ENCODE measurements around the gene DFFA.
"Not testable (repeated sequence)": the region's sequence is repeated elsewhere in the genome, so short reads cannot be mapped to it uniquely, and the experiment has no call there.

Gene DFFA

DNA sequence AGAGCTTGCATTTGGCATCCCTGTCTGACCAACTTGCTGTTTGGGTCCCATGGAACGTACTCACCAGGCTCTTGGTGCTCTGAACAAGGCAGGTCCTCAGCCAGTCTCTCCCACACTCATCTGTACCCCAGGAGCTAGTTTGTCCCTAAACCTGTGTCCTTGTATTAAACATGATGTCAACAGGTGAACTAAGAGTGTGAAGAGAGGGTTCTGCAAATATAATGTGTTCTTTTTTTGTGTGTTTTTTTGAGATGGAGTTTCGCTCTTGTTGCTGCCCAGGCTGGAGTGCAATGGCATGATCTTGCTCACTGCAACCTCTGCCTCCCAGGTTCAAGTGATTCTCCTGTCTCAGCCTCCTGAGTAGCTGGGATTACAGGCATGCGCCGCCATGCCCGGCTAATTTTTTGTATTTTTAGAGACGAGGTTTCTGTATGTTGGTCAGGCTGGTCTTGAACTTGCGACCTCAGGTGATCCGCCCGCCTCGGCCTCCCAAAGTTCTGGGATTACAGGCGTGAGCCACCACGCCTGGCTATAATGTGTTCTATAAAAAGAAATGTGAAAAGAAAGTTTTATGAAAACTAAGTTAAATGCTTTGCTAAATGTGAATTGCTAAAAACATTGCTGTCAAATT is 33.8 kb upstream of the DFFA start:
- not testable (repeated sequence) for DNase-seq

- no peak for DNase-seq
Measured at GRCh38 chr1:10504249-10504648, 31.9 kb upstream of the DFFA start.

DNA sequence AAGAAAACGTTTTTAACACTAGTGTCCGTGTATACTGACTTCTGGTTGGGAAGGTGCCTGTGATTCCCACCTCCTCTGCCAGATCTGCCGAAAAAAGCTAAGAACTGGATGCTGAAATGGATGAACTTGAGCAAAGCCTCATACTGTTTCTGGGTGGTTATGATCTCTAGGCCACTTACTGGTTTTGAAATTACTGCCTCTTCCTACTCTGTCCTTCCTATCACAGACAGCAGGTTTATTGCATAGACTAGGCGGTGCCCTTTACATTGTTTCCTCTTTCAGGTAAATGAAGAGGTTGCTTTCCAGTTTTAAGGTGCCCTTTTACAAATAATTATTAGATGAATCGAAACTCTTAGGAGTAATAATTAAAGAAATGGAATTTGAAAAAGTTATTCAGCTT is 29.9 kb upstream of the DFFA start:
- peak in 1 of 5 donors; percentile 62 for DNase-seq

DNA sequence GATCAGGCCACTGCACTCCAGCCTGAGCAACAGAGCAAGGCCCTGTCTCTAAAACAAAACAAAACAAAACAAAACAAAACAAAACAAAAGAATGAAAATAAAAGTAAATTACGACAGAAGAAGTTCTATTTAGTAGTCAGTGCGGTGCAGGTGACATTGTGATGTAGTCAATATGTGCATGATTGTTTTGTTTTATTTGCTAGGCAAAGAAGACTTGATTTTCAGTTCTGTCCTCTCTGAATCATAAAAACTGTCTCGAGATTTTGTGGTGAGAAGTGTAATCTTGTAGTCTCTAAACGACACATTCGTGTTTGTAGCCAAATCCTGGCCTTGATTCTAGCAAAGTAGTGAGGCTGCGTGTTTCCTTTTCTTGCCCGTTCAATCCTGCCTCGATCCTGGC is 25.9 kb upstream of the DFFA start:
- DNase-seq, result peak in 1 of 5 donors; percentile 42

DNA sequence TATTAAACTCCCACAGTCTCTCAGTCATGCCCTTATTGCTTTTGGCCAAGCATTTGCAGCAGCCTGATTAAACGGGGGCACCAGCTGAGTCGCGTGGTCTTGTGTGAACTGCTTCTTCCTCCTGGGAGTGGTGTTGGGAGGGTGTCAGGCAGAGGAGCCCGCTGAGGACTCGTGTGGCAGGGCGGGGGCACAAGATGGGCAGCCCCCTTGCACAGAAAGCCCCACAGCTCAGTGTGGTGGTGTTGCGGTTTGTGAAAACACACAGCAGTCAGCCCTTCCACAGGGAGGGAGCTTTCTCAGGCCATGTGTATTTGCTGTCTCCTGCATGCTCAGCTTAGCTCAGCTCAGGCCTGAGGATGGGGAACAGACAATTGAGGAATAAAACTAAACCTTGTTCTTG is 24.8 kb upstream of the DFFA start:
- DNase-seq, result no peak

DNA sequence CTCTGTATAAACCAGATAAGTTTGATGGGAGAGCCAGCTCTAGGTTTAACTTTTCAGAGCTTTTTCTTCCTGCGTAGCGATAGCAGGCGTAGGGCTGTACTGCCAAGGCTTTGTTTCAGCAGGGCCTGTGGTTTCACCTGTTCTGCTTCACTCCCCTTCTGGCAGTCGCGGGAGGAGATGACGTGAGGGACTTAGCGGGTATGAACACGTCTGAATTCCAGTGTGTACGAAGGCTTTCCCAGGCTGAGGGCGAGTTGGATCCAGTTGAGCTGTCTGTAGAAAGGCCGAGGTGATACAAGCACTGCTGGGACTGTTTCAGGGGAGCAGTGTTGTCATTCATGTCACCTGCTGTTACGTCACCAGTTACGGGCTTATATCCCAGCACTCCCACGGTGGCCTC is 23.6 kb upstream of the DFFA start:
- DNase-seq, result peak in 1 of 5 donors; percentile 24

- DNase-seq, result no peak
Measured at GRCh38 chr1:10495475-10495817, 23.1 kb upstream of the DFFA start.

- peak; percentile 42 to 92 (median 63) for DNase-seq
Measured at GRCh38 chr1:10494754-10495474, 22.6 kb upstream of the DFFA start.

GRCh38 chr1:10494418-10494753 is 22.1 kb upstream of the DFFA start:
- no peak for DNase-seq

- DNase-seq, result no peak
Measured at GRCh38 chr1:10490286-10490970, 18.1 kb upstream of the DFFA start.

DNA sequence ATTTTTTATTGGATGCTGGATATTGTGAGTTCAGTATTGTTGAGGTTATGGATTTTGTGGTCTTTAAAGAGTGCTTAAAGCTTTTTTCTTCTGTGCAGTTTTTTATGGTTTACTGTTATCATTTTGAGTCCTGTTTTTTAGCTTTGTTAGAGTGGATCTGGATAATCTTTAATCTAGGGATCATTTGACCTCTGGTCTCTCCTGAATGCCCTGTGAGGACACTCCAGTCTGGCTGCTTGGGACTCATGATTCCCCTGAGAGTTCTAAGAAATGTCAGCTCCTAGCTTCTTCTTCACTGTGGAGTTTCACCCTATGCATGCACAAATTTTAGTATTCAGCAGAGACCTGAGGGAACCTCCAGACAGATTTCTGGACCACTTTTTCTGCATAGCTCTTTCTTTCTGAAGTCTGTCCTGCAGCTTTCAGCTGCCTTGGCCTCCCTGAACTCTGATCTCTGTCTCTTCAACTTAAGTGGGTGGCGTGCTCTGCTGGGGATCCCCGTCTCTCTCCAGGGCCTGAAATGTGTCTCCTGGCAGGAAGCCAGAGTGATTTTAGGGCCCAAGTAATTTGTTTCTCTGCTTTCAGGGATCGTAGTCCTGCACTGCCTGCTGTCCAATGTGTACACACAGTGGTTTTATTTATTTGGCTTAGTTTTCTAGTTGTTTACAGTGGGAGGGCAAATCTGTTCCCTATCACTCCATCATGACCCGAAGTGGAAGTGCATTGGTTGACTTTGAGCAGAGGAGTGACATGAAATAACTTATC is 17.1 kb upstream of the DFFA start:
- no peak for DNase-seq

GRCh38 chr1:10484521-10484920 is 12.2 kb upstream of the DFFA start:
- no peak for DNase-seq

- no peak for DNase-seq
Measured at GRCh38 chr1:10480614-10481013, 8.3 kb upstream of the DFFA start.

DNA sequence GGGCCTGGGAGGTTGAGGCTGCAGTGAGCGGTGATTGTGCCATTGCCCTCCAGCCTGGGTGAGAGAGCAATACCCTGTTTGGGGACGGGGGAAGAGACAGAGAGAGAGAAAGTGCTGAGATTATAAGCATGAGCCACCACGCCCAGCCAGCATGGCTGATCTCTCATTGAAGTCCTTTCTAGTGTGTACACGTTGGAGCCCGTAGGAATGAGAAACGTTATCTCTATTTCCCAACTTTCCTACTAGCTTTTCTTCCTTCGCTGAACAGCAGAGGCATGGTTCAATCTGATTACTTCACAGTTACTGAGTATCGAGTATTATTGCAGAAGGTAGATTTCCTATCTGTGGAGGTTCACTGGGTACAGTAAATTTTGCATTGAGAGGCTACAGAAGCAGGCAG is 7.0 kb upstream of the DFFA start:
- no peak for DNase-seq

DNA sequence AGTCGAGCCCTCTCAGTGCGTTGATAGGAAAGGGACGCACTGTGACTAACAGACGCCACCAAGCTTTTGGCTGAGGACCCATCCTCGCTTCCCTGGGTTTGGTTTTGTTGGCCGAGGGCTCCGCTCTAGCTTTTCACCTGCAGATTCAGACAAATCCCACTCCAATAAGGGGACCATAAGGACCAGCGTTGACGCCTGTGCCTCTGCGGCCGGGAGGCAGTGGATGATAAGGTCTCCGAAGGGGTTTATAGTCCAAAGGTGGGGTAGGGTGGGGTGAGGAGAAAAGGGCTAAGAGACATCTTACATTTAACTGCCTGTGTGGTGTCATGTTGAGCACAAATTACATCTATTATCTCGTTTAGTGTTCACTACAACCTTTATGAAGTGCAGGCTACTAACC is 3.2 kb upstream of the DFFA start:
- no peak for DNase-seq

- peak; percentile 65 to 88 (median 77) for DNase-seq
Measured at GRCh38 chr1:10474613-10475507, 2.5 kb upstream of the DFFA start, which contains the start of gene PEX14. Gene PEX14 (plus strand): TSS chr1:10474950. CDS start chr1:10474967, 17 bp downstream.

DNA sequence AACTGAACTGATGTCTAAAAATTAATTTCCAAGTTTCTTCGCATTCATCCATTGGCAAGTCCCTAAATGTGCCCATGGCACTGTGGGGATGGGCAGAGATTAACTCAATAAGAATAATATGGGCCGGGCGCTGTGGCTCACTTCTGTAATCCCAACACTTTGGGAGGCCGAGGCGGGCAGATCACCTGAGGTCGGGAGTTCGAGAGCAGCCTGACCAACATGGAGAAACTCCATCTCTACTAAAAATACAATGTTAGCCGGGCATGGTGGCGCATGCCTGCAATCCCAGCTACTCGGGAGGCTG is 1.9 kb upstream of the DFFA start:
- not testable (repeated sequence) for DNase-seq

- no peak for DNase-seq
Measured at GRCh38 chr1:10473145-10473765, 926 bp upstream of the DFFA start.

- DNase-seq, result no peak
Measured at GRCh38 chr1:10471411-10472219, 714 bp downstream of the DFFA start.

DNA sequence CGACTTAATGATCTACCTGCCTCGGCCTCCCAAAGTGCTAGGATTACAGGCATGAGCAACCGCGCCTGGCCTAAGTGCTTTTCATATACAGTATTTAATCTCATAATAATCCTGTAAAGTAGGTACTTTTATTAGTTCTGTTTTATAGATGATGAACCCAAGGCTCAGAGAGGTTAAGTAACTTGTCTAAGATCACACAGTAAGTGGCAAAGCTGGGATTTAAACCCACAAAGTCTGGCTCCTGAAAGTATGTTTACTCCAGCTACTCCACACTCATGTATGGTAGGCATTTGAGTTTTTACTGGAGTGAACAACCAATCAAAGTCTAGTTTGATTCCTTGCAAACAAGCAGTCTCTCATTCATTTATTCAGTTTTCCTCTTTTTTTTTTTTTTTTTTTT is 2.3 kb downstream of the DFFA start:
- DNase-seq, result no peak

DNA sequence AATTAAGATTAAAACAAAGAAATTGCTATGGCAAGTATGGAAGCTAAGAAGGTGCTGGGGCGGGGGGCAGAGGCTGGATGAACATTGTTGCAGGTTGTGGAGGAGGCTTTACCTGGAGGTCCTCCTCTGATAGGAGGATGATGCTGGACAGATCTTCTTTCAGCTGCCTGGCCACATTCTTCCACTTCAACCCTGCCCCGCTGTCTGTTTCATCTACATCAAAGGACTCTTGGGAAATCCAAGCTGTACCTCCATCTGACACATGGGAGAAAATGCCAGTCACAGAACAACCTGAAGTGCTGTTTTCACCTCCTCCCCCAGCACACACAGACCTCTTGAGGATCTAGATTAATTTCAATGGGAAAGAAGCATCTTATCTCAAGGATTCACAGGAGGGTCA is 5.3 kb downstream of the DFFA start:
- DNase-seq, result no peak
